HG03342 (cell line): Measurements from ENCODE around the gene MEIS2.

Source experiments
- ATAC-seq: cut with Tn5 transposase; IDR thresholded peaks from one replicate; pipeline ENCODE4 v1.9.1; 2021; ENCODE audit warnings: mild to moderate bottlenecking, moderate library complexity; ENCODE audit not compliant: unreplicated experiment

Gene MEIS2

GRCh38 chr15:37041836-37042235 lies 58.5 kb downstream of the MEIS2 start:
- ATAC-seq: no peak

GRCh38 chr15:37041042-37041441 lies 59.3 kb downstream of the MEIS2 start:
- ATAC-seq: no peak

GRCh38 chr15:37040072-37040742 lies 60.1 kb downstream of the MEIS2 start:
- ATAC-seq: no peak

- no peak for ATAC-seq
These were observed 61.6 kb downstream of the MEIS2 start for GRCh38 chr15:37038716-37039106.

GRCh38 chr15:37037850-37038715 lies 62.3 kb downstream of the MEIS2 start:
- ATAC-seq: no peak

GRCh38 chr15:37037071-37037655 lies 63.2 kb downstream of the MEIS2 start:
- ATAC-seq: no peak

GRCh38 chr15:37034835-37035748 lies 65.3 kb downstream of the MEIS2 start:
- ATAC-seq: no peak

GRCh38 chr15:37034392-37034791 lies 66.0 kb downstream of the MEIS2 start:
- no peak for ATAC-seq

- ATAC-seq: no peak
These were observed 68.1 kb downstream of the MEIS2 start for GRCh38 chr15:37032091-37032775.

- ATAC-seq: no peak
These were observed 69.2 kb downstream of the MEIS2 start for GRCh38 chr15:37031198-37031597.

GRCh38 chr15:37028625-37029296 lies 71.6 kb downstream of the MEIS2 start:
- no peak for ATAC-seq

GRCh38 chr15:37020852-37021251 lies 79.5 kb downstream of the MEIS2 start:
- ATAC-seq: no peak

GRCh38 chr15:37019479-37020433 lies 80.6 kb downstream of the MEIS2 start:
- no peak for ATAC-seq

GRCh38 chr15:37017031-37017625 lies 83.2 kb downstream of the MEIS2 start:
- no peak for ATAC-seq

GRCh38 chr15:37016231-37016630 lies 84.1 kb downstream of the MEIS2 start:
- ATAC-seq: no peak

- ATAC-seq: no peak
These were observed 84.9 kb downstream of the MEIS2 start for GRCh38 chr15:37015451-37015850.

- no peak for ATAC-seq
These were observed 85.3 kb downstream of the MEIS2 start for GRCh38 chr15:37015035-37015434.

GRCh38 chr15:37014566-37014965 lies 85.8 kb downstream of the MEIS2 start:
- no peak for ATAC-seq
